Iris pigment epithelial cell (primary cell): ENCODE measurements around the gene FCRL6.

Experiments used
- DNase-seq: peaks from one replicate; pipeline ENCODE4 v3.0.0-alpha.2; 2011; ENCODE audit warnings: low read depth

The FCRL6 gene

GRCh38 chr1:159835862-159836525, 33.8 kb downstream of the FCRL6 start:
- DNase-seq, result no peak

DNA sequence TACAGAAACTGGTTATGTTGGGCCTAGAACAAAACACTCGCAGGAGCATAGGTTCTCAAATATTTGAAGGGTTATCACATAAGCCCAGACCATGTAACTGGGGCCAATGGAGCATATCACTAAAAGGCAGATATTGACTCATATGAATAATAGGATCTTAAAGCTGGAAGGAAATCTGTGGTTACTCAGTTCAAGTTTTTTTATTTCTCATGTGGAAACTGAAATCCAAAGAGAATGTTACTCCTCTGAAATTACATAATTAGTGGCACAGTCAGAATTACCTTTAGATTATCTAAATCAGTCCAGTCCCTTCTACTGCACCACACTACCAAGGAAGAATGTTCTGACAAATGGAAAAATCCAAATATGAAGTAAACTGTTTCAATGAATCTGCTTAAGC, 36.6 kb downstream of the FCRL6 start:
- no peak for DNase-seq

GRCh38 chr1:159839116-159839849, 37.1 kb downstream of the FCRL6 start:
- DNase-seq, result no peak

DNA sequence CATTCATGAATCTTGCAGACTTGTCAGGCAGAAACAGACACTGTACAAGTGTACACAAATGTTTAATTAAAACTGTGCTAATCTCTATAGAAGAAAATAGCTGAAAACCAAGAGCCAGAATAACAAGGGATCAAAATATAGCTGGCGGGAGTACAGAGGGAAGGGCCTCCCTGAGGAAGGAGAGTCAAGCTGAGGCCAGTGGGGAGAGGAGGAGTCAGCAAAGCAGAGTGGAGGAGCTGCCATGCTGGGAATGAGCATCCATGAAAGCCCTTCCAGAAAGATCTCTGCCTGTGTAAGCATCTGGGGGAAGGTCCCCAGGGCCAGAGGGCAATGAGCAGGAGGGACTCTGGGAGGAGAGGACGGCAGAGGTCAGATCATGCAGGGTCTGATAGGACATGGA, 39.6 kb downstream of the FCRL6 start:
- DNase-seq, result no peak

GRCh38 chr1:159843459-159843858, 41.3 kb downstream of the FCRL6 start:
- no peak for DNase-seq

- peak; percentile 61 for DNase-seq
Measured at GRCh38 chr1:159845751-159846629, 43.8 kb downstream of the FCRL6 start.

DNA sequence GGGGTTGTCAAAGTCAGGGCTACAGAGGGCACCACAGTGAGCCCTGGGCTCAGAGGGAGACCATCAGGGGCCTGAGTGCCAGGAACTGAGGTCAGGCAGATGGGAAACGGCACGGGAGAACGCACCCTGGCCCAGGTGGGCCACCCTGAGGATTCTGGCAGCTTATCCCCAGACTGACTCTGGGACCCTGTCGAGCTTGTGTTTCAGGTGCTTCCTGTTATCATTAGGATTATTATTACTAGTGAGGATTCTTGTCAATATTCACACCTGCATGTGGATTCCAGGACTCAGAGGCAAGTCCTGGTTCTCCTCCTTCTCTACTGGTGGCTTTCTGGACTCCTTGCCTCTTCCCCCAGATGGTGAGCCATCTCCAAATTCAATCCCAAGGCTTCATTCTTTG, 45.1 kb downstream of the FCRL6 start:
- no peak for DNase-seq

- DNase-seq, result no peak
Measured at GRCh38 chr1:159848326-159848725, 46.2 kb downstream of the FCRL6 start.

GRCh38 chr1:159849626-159850366, 47.6 kb downstream of the FCRL6 start:
- peak; percentile 58 for DNase-seq

- DNase-seq, result peak; percentile 20
Measured at GRCh38 chr1:159851407-159851806, 49.2 kb downstream of the FCRL6 start.

GRCh38 chr1:159853417-159854115, 51.4 kb downstream of the FCRL6 start:
- DNase-seq, result peak; percentile 68

DNA sequence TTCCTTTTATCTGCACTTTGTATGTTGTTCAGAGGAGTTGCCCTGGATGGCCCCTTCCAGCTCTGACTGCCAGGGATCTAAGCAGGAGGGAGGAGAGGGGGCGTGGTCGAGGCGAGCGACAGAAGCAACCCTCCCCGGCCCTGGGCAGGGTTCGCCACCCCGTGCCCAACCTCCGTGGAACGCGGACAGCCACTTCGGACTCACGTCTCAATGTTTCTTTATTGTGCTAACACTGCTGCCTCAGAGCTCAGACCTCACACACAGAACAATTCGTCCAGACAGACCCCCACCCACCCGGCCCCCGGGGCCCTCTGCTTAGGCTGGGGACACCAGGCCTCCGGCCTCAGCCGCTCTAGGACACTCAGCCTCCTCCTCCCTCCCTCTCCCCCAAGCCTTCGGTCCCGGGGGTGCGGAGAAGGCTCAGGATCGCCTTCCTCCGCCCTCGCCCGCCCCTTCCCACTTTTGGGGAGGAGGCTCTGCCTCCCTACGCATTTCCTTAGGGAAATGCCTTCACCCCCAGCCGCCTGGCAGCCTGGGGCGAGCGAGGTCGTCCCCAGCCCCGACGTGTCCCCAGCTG, 52.0 kb downstream of the FCRL6 start:
- DNase-seq, result peak; percentile 54

GRCh38 chr1:159854693-159855192, 52.6 kb downstream of the FCRL6 start:
- DNase-seq, result peak; percentile 91

- DNase-seq, result no peak
Measured at GRCh38 chr1:159855709-159856108, 53.5 kb downstream of the FCRL6 start.

GRCh38 chr1:159856576-159856975, 54.4 kb downstream of the FCRL6 start:
- no peak for DNase-seq

GRCh38 chr1:159857889-159858288, 55.7 kb downstream of the FCRL6 start:
- DNase-seq, result no peak

DNA sequence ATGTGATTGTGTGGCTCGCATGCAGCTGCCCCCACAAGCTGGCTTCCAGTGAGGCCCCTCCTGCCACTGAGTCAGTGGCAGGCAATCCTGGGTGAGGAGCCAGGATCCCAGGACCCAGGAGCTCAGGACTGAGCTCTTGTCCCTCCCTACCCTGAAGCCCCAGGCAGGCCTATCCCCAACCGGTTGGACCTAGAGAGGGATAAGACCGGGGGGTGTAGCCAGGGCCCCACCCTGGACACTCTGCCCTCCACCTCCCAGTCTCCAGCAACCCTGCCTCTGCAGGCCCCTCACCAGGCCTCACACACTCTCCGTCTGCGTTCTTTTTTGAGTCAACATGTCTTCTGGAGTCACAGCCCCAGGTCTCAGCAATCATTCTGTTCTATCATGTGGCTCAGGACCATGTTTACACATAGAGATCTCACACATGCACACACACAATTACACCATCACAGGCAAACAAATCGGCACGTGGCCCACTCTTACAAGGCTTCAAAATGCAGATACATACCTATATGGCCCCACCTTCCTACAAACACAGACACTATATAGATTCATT, 57.7 kb downstream of the FCRL6 start:
- DNase-seq, result no peak

DNA sequence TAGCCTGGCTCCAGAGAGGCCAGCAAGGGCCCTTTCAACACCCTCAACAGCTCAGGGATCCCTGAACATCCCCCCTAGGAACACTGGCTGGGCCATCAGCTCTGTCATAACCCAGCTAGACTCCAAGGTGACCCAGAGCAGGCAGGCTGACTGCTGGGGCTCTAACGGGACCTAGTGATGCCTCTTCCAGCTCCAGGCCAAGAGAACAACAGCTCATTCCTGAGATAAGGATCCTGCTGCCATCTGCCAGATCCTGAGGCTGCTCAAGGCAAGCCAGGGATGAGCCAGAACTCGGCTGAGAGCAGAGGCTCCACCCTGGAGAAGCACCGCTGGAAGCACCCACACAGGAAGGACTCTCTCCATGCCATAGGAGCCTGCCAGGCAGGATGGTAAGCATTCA, 58.3 kb downstream of the FCRL6 start:
- no peak for DNase-seq

GRCh38 chr1:159861218-159861617, 59.1 kb downstream of the FCRL6 start:
- no peak for DNase-seq

- DNase-seq, result no peak
Measured at GRCh38 chr1:159862031-159862430, 59.9 kb downstream of the FCRL6 start.

- no peak for DNase-seq
Measured at GRCh38 chr1:159862557-159862956, 60.4 kb downstream of the FCRL6 start, which contains the start of gene VSIG8. VSIG8 (minus strand) TSS chr1:159862657; CDS start chr1:159862521, 136 bp downstream.
